WERI-Rb-1 (cell line): Measurements from ENCODE around the gene CNOT1.
A peak's percentile ranks its signal among the peaks of the same experiment; 100 is the strongest.
"Not testable (repeated sequence)": the region's sequence is repeated elsewhere in the genome, so short reads cannot be mapped to it uniquely, and the experiment has no call there.

Experiments
- DNase-seq: peaks from one replicate; pipeline ENCODE4 v3.0.0-alpha.2; 2020
- H3K27ac ChIP-seq: fragments of 250-450 bp; sonication (Bioruptor Pico); 2 replicates; pipeline ENCODE4 v1.5.1; 2020; ENCODE audit warnings: mild to moderate bottlenecking, moderate library complexity
- H3K27me3 ChIP-seq: fragments of 250-450 bp; sonication (Bioruptor Pico); 2 replicates; pipeline ENCODE4 v1.5.1; 2021; ENCODE audit warnings: mild to moderate bottlenecking, low read depth, moderate library complexity; ENCODE audit not compliant: insufficient read depth, severe bottlenecking
- H3K36me3 ChIP-seq: fragments of 250-450 bp; sonication (Bioruptor Pico); 2 replicates; pipeline ENCODE4 v1.5.1; 2020; ENCODE audit warnings: mild to moderate bottlenecking, moderate library complexity
- H3K4me3 ChIP-seq: 2 replicates; pipeline ENCODE4 v1.5.1; 2011; ENCODE audit warnings: low read depth, mild to moderate bottlenecking, control low read depth, low read length
- H3K9me3 ChIP-seq: fragments of 250-450 bp; sonication (Bioruptor Pico); 2 replicates; pipeline ENCODE4 v1.5.1; 2021; ENCODE audit warnings: mild to moderate bottlenecking, moderate library complexity; ENCODE audit not compliant: severe bottlenecking
- CTCF ChIP-seq: IDR thresholded peaks from 2 replicates; pipeline ENCODE4 v1.5.1; 2011; ENCODE audit warnings: low read depth, mild to moderate bottlenecking, control low read depth, inconsistent platforms, low read length

Gene CNOT1

GRCh38 chr16:58493756-58494431, 135.7 kb downstream of the CNOT1 start:
- TF ChIP-seq CTCF: no peak
- no peaks in the 10 kb centered on the region for H3K27me3 ChIP-seq
- H3K9me3 ChIP-seq: no peaks in the 10 kb centered on the region
- no peak overlapping the region for H3K27ac ChIP-seq
- no peak for DNase-seq
- H3K4me3 ChIP-seq: no peak overlapping the region
- no peaks in the 10 kb centered on the region for H3K36me3 ChIP-seq

- Histone ChIP-seq H3K9me3 (no peaks in the 10 kb centered on the region), H3K27me3 (no peaks in the 10 kb centered on the region), H3K4me3 (no peak overlapping the region), H3K36me3 (no peaks in the 10 kb centered on the region), H3K27ac (no peak overlapping the region)
- no peak for DNase-seq
- TF ChIP-seq CTCF: no peak
Observed at GRCh38 chr16:58492735-58493134, 136.9 kb downstream of the CNOT1 start.

- no peak for DNase-seq
- Histone ChIP-seq H3K36me3 (no peaks in the 10 kb centered on the region), H3K27ac (no peak overlapping the region), H3K9me3 (no peaks in the 10 kb centered on the region), H3K4me3 (no peak overlapping the region), H3K27me3 (no peaks in the 10 kb centered on the region)
- TF ChIP-seq CTCF: no peak
Observed at GRCh38 chr16:58492066-58492465, 137.6 kb downstream of the CNOT1 start.

GRCh38 chr16:58490539-58490938, 139.1 kb downstream of the CNOT1 start:
- not testable (repeated sequence) for H3K27me3 ChIP-seq, H3K36me3 ChIP-seq, DNase-seq, H3K9me3 ChIP-seq, H3K4me3 ChIP-seq, H3K27ac ChIP-seq

GRCh38 chr16:58490065-58490464, 139.6 kb downstream of the CNOT1 start:
- Histone ChIP-seq H3K4me3 (no peak overlapping the region), H3K27me3 (no peaks in the 10 kb centered on the region), H3K36me3 (no peaks in the 10 kb centered on the region), H3K27ac (no peak overlapping the region), H3K9me3 (no peaks in the 10 kb centered on the region)
- no peak for TF ChIP-seq CTCF
- no peak for DNase-seq

GRCh38 chr16:58488531-58488930, 141.1 kb downstream of the CNOT1 start:
- Histone ChIP-seq H3K9me3 (no peaks in the 10 kb centered on the region), H3K27me3 (no peaks in the 10 kb centered on the region), H3K4me3 (no peak overlapping the region), H3K27ac (no peak overlapping the region), H3K36me3 (no peaks in the 10 kb centered on the region)
- 0 out of 2 replicates have a peak, but pooled peaks have one; percentile 18 for TF ChIP-seq CTCF
- DNase-seq: no peak
